ENCODE measurements around the gene MXRA7.
"Not testable (repeated sequence)": the region's sequence is repeated elsewhere in the genome, so short reads cannot be mapped to it uniquely, and the experiment has no call there.

MXRA7 gene

GRCh38 chr17:76714822-76715495 is 4.2 kb upstream of the MXRA7 start:
- DNase-seq, result no peak

GRCh38 chr17:76714336-76714735 is 3.6 kb upstream of the MXRA7 start:
- DNase-seq, result no peak

DNA sequence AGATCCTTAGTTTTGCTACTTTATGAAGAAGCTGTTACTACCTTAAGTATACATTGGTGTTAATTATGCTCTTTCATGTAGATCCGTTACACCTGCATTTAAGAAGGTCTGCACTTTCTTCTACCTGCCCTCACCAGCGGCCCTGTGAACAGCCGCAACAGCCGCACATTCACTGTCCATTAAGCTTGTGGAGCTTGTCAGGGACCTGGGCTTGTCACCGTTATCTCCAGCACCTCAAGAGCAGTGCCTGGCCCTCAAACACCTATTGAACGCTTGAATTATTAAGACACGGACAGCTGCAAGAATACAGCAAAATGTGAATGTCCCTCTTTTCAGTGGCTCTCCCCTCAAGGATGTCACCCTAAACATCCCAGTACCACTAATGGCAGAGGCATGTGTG is 3.0 kb upstream of the MXRA7 start:
- no peak for DNase-seq

DNA sequence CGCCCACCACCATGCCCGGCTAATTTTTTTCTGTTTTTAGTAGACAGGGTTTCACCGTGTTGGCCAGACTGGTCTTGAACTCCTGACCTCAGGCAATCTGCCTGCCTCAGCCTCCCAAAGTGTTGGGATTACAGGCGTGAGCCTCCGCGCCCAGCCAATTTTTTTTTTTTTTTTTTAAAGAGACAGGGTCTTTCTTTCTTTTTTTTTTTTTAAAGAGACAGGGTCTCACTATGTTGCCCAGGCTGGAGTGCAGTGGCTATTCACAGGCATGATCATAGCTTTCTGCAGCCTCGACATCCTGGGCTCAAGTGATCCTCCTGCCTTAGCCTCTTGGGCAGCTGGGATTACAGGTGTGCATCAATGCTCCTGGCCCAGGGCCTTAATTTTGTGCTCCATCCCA is 1.6 kb upstream of the MXRA7 start:
- not testable (repeated sequence) for DNase-seq

GRCh38 chr17:76709951-76710862 is 558 bp downstream of the MXRA7 start:
- DNase-seq, result not testable (repeated sequence)

DNA sequence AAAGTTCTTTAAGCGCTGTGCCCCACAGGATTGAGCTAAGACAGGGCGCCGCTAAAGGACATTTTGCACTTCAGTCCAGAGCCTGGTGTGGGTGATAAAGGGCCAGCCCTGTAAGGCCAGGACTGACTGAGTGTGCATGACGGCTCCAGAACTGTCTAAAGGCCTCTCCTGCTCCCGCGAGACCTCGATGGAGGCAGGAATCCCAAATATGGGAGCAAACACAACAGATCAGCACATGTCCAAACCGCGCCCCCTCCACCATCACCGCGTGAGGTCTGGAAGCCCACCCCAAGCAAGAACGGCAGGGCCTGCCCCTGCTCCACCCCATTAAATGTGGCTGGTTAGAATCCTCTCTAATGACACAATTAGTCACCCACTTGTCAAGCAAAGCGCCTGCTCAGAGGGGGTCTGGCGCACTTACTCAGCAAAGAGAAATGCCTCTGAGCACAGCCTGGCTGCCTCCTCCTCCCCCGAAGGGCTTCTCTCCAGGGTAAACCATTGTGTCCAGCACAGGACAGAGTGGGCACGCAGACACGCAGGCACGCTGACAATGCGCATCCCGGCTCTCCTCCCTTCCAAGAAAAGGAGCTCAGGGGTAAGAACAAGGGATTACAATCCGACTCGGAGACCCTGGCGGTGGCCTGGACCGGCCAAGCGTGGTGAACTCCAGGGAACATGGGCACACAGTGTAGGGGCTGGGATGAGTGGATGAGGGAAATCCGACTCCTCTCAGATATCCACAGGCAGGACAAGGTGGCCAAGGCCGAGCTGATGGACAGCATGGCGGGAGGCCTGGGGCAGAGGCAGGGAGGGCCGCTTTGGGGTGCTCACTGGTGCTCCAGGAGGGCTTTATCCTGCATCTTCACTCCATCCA is 1.5 kb downstream of the MXRA7 start:
- peak; percentile 96 for DNase-seq

- DNase-seq, result no peak
Observed at GRCh38 chr17:76707985-76708807, 2.6 kb downstream of the MXRA7 start.

GRCh38 chr17:76706817-76707216 is 3.9 kb downstream of the MXRA7 start:
- DNase-seq, result no peak

DNA sequence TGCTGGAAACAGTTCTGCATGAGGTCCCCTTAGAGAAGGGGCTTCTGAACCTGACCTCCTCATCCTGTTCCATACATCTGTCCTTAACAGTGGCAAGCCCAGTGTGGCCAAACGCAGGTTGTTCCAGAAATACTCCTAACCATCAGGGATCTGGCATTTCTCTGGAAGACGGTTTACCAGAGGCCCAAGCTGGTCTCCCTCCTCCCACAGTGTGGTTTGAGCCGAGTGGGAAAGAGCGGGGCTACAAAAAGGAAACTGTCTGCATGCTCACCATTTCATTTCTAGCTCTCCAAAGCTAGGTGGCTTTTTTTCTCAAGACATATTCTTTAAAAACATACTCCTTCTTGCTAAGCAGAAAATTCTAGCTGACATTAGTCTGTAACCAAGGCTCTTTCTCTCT is 6.0 kb downstream of the MXRA7 start:
- no peak for DNase-seq

DNA sequence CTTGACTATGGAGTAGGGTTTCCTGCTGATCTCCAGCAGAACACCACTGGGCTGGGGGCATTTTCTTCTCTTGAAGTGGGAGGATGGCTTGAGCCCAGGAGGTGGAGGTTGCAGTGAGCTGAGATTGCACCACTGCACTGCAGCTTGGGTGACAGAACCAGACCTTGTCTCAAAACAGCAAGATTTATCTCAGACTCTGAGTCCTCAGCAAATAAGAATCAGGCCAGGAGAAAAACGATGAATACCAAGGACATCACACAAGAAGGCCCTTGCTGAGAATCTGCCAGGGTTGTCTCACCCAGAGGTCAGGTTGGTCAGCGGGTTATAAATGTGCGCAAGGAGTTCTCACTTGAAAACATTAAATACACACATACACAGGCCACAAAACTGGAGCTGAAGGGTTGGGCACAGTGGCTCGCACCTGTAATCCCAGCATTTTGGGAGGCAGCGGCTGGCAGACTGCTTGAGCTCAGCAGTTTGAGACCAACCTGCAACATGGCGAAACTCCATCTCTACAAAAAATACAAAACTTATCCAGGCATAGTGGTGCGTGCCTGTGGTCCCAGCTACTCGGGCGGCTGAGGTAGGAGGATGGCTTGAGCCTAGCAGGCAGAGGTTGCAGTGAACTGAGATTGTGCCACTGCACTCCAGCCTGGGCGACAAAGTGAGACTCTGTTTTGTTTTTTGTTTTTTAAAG is 7.7 kb downstream of the MXRA7 start:
- DNase-seq, result no peak

- no peak for DNase-seq
Observed at GRCh38 chr17:76702076-76702475, 8.7 kb downstream of the MXRA7 start.

- DNase-seq, result no peak
Observed at GRCh38 chr17:76701471-76701967, 9.2 kb downstream of the MXRA7 start.

GRCh38 chr17:76700617-76701470 is 9.9 kb downstream of the MXRA7 start:
- peak; percentile 76 for DNase-seq

DNA sequence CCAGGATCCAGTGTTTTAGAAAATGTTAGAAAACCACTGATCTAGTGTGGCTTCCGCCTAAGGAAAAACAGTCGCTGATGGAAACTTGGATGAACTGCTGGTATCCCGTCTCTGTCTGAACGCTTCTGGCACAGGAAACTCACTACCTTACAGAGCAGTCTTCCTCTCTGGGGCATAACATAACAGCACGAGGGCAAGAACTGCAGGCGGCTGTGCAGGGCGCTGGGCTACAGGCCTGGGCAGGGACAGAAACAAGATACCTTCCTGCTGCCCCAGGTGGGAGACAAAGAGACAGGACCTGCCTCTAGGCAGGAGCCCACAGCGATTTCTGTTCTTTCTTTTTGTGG is 10.5 kb downstream of the MXRA7 start:
- no peak for DNase-seq

DNA sequence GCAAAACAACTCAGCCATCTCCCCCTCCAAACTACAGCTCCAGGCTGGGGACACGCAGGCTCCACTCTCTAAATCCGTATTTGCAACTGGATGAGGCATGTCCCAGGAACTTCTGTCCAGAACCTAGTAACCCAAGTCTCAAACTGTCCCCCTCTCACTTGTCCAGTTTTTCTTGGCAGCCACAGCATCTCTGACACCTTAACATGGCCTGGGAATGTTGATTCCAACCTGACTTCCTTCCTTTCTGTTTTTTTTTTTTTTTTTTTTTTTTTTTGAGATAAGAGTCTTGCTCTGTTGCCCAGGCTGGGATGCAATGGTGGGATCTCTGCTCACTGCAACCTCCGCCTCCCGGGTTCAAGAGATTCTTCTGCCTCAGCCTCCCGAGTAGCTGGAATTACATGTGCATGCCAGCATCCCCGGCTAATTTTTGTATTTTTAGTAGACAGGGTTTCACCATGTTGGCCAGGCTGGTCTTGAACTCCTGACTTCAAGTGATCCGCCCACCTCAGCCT is 12.2 kb downstream of the MXRA7 start:
- DNase-seq, result not testable (repeated sequence)

DNA sequence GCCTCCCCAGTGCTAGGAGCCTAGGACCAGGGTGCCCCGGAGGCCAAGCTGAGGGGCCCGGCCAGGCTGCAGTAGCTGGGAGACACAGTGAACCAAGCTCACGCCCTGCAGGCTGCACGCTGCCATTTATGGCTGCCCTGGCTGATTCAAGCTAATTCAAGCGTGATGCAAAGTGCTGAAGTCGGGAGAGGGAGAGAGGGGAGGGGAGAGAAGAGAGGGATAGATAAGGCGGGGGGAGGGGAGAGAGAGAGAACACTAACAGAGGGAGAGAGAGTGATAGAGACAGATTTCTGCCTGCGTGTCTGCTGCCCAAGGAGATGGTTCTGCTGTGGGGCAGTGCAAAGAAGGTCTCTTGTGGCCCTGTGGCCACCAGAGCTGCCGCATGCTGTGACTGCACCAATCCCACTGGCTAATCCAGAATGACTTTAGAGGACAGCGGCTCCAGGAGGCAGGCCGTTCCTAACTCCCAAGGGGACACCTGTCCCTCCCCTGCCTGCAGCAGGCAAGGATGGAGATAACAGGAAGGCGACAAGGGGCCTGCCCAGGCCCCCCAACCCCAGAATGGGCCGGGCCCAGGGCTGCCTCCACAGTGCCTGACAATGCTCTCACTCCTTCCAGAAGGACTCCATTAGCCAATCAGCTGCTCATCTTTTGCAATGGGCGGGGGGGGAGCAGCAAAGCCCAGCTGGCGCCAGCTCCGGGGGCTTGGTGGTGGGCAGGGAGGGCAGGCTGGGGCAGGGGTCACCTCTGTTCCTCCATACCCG is 12.9 kb downstream of the MXRA7 start:
- no peak for DNase-seq

DNA sequence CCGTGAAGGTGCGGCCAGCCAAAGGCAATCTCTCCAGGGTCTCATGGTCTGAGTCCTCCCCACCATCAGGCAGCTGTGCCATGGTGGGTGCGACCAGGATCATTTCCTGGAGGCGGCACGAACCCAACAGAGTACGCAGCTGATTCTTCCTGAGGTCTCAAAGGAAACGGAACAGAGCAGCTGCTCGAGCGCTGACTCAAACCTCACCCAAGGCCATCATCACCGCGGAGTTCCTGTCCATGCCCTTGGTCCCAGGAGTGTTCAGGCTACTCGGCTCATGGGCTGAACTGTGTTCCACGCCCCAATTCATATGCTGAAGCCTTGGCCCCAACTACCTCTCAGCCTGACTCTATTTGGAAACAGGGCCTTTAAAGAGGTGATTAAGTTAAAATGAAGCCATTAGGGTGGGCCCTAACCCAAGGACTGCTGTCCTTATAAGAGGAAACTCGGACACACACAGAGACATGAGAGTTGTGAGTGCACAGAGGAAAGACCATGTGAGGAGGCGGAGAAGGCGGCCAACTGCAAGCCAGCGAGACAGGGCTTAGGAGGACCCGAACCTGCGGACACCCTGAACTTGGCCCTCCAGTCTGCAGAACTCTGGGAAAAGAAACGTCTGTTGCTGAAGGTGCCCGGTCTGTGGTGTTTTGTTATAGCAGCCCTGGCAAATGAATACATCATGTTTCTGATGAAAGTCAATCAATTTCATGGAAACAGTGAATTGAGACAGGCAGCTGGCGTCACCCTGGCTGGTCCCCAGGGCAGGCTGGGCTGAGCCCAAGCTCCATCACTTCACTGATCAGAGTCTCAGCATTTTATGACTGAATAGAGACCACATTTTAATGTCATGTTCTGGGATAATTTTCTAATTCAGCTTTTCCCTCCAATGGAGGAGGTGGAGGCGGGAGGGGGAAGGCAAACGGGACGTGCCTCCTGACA is 13.7 kb downstream of the MXRA7 start:
- DNase-seq, result no peak

DNA sequence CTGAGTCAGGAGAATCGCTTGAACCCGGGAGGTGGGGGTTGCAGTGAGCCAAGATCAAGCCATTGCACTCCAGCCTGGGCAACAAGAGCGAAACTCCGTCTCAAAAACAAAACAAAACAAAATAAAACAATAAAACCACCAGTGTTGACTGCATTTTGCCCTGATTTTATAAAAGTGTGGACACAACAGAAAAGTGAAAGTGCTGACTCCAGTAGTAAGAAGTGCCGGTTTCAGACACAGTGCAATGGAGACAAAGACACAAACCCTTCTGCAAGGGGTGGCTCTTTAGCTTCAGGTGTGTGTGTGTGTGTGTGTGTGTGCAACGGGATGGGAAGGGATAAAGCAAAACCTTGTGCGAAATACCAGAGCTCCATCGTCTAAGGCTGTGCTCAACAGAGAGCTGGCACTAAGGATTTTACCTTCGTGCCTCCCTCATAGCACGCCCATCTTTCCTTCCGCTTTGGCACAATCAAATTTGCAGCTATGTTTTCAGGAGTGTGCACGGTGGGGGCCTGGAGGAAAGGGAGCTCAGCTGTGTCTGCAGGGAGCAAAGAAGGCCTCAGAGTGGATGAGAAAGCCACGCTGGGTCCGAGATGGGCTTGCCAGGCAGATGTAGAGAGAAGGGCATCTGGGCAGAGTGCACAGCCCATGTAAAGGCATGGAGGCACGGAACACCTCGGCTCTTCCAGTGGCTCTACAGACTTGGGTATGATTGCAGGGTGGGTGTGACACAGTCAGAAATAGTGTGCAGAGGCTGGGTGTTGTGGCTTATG is 15.5 kb downstream of the MXRA7 start:
- no peak for DNase-seq
